Measurements from ENCODE around the gene UCK2. TPM values are rescaled to one million over a fixed set of nuclear protein-coding genes. Genes with fewer than 3 reads are reported as not detected.

The UCK2 gene
- total and polyA plus RNA-seq, 9 of the 15 experiments (the other 6 are each of a cell fraction or from before 2014, with no cell fraction given), result 71.6 to 145 (median 95.8) TPM

DNA sequence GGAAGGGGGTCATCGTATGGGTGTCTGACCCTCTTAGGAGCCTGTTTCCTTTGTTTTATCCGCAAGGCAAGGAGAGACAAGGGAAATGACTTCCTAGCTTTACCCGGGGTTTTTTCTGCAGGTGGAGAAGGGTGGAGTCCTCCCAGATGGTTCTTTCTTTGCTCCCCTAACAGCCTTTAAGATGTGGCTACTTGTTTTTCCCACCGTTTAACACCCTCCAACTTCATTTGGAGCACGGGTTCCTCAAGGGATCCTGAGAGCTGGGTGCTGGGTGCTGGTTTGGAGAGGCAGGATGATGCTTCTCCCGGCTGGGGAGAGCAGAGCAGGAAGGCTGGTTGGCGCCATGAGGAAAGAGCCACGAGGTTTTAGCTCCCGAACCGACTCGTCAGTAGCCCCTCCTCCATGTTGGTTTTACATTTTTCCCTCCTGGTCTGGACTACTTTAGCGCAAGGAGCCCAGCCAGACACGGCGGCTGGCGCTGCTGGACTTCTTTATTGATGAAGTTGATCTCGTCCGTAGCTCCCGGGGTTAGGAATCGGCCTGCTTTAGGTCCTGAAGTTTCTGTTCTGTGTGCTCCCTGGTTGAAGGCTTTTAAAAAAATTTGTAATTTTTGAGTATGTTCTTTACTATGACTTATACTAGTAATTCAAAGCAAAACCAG is 1.4 kb downstream of the UCK2 start (continued):
- TF ChIP-seq ZNF436 (CRISPR knock-in tag; IDR thresholded peaks at IDR 0.05), result no peak
- TF ChIP-seq XRCC5 (IDR thresholded peaks at IDR 0.05; ENCODE audit: low read depth, low read length), result no peak
- TF ChIP-seq KDM5B (IDR thresholded peaks at IDR 0.05; ENCODE audit: insufficient replicate concordance, low read depth, low read length), result peak; percentile 57
- no peak for TF ChIP-seq WHSC1 (IDR thresholded peaks at IDR 0.05; ENCODE audit: low read length)
- TF ChIP-seq ZNF444 (CRISPR knock-in tag; IDR thresholded peaks at IDR 0.05), result no peak
- TF ChIP-seq CBFB (CRISPR knock-in tag; IDR thresholded peaks at IDR 0.05), result no peak
- TF ChIP-seq POLR2AphosphoS2 (IDR thresholded peaks at IDR 0.05; ENCODE audit: low read length), result no peak
- no peak for TF ChIP-seq ADNP (tag; IDR thresholded peaks at IDR 0.05)
- TF ChIP-seq, protein P1, sequence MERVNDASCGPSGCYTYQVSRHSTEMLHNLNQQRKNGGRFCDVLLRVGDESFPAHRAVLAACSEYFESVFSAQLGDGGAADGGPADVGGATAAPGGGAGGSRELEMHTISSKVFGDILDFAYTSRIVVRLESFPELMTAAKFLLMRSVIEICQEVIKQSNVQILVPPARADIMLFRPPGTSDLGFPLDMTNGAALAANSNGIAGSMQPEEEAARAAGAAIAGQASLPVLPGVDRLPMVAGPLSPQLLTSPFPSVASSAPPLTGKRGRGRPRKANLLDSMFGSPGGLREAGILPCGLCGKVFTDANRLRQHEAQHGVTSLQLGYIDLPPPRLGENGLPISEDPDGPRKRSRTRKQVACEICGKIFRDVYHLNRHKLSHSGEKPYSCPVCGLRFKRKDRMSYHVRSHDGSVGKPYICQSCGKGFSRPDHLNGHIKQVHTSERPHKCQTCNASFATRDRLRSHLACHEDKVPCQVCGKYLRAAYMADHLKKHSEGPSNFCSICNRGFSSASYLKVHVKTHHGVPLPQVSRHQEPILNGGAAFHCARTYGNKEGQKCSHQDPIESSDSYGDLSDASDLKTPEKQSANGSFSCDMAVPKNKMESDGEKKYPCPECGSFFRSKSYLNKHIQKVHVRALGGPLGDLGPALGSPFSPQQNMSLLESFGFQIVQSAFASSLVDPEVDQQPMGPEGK (CRISPR knock-in tag; IDR thresholded peaks at IDR 0.05; ENCODE audit: borderline replicate concordance), result peak; percentile 56; the same call in 1 of the 2 replicates
- TF ChIP-seq RUNX1 (IDR thresholded peaks at IDR 0.05; ENCODE audit: low read depth), result no peak
- no peak for TF ChIP-seq ZNF239 (CRISPR knock-in tag; IDR thresholded peaks at IDR 0.05)
- TF ChIP-seq, protein P2, sequence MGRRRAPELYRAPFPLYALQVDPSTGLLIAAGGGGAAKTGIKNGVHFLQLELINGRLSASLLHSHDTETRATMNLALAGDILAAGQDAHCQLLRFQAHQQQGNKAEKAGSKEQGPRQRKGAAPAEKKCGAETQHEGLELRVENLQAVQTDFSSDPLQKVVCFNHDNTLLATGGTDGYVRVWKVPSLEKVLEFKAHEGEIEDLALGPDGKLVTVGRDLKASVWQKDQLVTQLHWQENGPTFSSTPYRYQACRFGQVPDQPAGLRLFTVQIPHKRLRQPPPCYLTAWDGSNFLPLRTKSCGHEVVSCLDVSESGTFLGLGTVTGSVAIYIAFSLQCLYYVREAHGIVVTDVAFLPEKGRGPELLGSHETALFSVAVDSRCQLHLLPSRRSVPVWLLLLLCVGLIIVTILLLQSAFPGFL (CRISPR knock-in tag; IDR thresholded peaks at IDR 0.05), result peak; percentile 97; the same call in 1 of the 2 replicates
- TF ChIP-seq, protein P3, sequence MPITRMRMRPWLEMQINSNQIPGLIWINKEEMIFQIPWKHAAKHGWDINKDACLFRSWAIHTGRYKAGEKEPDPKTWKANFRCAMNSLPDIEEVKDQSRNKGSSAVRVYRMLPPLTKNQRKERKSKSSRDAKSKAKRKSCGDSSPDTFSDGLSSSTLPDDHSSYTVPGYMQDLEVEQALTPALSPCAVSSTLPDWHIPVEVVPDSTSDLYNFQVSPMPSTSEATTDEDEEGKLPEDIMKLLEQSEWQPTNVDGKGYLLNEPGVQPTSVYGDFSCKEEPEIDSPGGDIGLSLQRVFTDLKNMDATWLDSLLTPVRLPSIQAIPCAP (CRISPR knock-in tag; IDR thresholded peaks at IDR 0.05; ENCODE audit: borderline replicate concordance), result no peak
- TF ChIP-seq, protein P4, sequence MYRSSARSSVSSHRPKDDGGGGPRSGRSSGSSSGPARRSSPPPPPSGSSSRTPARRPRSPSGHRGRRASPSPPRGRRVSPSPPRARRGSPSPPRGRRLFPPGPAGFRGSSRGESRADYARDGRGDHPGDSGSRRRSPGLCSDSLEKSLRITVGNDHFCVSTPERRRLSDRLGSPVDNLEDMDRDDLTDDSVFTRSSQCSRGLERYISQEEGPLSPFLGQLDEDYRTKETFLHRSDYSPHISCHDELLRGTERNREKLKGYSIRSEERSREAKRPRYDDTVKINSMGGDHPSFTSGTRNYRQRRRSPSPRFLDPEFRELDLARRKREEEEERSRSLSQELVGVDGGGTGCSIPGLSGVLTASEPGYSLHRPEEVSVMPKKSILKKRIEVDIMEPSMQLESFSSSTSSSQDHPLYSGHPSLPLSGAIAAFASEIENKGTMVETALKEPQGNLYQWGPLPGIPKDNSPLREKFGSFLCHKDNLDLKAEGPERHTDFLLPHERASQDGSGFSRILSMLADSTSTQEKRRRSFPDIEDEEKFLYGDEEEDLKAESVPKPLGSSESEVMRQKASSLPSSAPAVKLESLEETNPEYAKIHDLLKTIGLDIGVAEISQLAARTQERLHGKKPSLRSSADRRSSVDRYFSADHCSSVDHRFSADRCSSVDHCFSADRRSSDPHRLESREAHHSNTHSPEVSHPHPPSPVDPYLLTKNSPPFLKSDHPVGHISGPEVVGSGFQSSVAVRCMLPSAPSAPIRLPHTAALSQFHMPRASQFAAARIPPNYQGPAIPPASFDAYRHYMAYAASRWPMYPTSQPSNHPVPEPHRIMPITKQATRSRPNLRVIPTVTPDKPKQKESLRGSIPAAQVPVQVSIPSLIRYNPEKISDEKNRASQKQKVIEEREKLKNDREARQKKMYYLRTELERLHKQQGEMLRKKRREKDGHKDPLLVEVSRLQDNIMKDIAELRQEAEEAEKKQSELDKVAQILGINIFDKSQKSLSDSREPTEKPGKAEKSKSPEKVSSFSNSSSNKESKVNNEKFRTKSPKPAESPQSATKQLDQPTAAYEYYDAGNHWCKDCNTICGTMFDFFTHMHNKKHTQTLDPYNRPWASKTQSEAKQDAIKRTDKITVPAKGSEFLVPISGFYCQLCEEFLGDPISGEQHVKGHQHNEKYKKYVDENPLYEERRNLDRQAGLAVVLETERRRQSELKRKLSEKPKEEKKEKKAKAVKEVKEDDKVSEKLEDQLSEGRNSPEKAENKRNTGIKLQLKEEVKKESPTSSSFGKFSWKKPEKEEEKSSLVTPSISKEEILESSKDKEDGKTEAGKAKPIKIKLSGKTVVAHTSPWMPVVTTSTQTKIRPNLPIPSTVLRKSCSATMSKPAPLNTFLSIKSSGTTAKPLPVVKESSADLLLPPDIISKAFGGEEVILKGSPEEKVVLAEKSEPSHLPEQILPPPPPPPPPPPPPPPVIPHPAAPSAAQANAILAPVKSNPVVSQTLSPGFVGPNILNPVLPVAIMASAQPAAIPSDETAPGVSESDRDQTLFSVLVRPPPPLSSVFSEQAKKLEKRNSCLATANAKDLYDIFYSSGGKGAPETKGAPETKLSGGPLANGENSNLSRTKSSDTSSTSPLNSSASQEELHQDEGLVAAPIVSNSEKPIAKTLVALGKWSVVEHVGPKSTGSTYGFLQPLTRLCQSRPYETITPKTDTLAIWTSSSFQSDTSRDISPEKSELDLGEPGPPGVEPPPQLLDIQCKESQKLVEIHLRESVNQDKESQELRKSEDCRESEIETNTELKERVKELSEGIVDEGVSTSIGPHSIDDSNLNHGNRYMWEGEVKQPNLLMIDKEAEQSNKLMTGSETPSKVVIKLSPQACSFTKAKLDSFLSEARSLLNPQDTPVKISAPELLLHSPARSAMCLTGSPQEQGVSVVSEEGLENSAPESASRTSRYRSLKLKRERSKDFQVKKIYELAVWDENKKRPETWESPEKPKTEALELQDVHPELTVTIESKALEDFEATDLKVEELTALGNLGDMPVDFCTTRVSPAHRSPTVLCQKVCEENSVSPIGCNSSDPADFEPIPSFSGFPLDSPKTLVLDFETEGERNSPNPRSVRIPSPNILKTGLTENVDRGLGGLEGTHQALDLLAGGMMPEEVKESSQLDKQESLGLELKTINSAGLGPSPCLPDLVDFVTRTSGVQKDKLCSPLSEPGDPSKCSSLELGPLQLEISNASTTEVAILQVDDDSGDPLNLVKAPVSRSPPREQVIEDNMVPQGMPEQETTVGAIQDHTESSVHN (IDR thresholded peaks at IDR 0.05; ENCODE audit: borderline replicate concordance in 1 of 2, low read depth in 1 of 2), result no peak
- TF ChIP-seq FOXA3 (CRISPR knock-in tag; conservative IDR thresholded peaks at IDR 0.05 in 1 of 2, IDR thresholded peaks at IDR 0.05 in 1 of 2), result peak in 1 of 2 experiments; percentile 38; a peak in 2 of 4 replicates

Measured in K562 (cell line).